Heart right ventricle (tissue), 16 donors: Measurements from ENCODE around the gene SMIM1. TPM values are rescaled to one million over a fixed set of nuclear protein-coding genes. Genes with fewer than 3 reads are reported as not detected.

Experiments
- ATAC-seq, 8 donors: fragments of 200-7000 bp; cut with Tn5 transposase; one replicate each; pipeline ENCODE4 v1.9.1; 2020; ENCODE audit warnings: mild to moderate bottlenecking in 8 of 8, moderate library complexity in 8 of 8, moderate number of reproducible peaks in 1 of 8
- DNase-seq, 2 donors: peaks; one replicate each; pipeline ENCODE4 v3.0.0-alpha.2; 2020
- H3K27ac ChIP-seq, 10 donors: fragments of 200-600 bp; sonication (generic) in 2 of 10; one replicate each; pipeline versions ENCODE4 v1.5.0 to v1.8.0; 2020 to 2022; ENCODE audit warnings: mild to moderate bottlenecking in 3 of 10
- H3K27me3 ChIP-seq, 7 donors: fragments of 200-600 bp; one replicate each; pipeline ENCODE4 v1.8.0; 2021 to 2022; ENCODE audit warnings: mild to moderate bottlenecking in 2 of 7
- H3K36me3 ChIP-seq, 9 donors: fragments of 200-600 bp; sonication (generic) in 1 of 9; one replicate each; pipeline versions ENCODE4 v1.5.0 to v1.8.0; 2020 to 2022; ENCODE audit warnings: mild to moderate bottlenecking in 2 of 9
- H3K4me1 ChIP-seq, 9 donors: fragments of 200-600 bp; sonication (generic) in 1 of 9; one replicate each; pipeline versions ENCODE4 v1.5.0 to v1.8.0; 2020 to 2022; ENCODE audit warnings: mild to moderate bottlenecking in 4 of 9
- H3K4me3 ChIP-seq, 10 donors: fragments of 200-600 bp; sonication (generic) in 2 of 10; one replicate each; pipeline versions ENCODE4 v1.5.0 to v1.8.0; 2020 to 2022; ENCODE audit warnings: mild to moderate bottlenecking in 7 of 10, moderate library complexity in 2 of 10
- H3K9me3 ChIP-seq, 11 donors: fragments of 200-600 bp in 10 of 11; sonication (generic) in 2 of 11; one replicate each; pipeline versions ENCODE4 v1.5.0 to v1.8.0; 2013 to 2022; ENCODE audit warnings: mild to moderate bottlenecking in 2 of 11, control low read depth in 1 of 11, moderate library complexity in 1 of 11
- WGBS, 2 donors: extraction: QIAGEN DNeasy Blood & Tissue Kit; methylation state at CpG; one replicate each; pipeline ENCODE4 v1.1.7; 2013; ENCODE audit warnings: inconsistent platforms in 1 of 2; 5-methylcytosine and 5-hydroxymethylcytosine counted together
- intact Hi-C, 10 donors: fragments of 100-400 bp; cut with DNase I; formaldehyde crosslinking; loops; one replicate each; pipeline versions ENCODE4 v1.11.1 to v1.14.2; 2022
- polyA plus RNA-seq, 2 donors: library from polyadenylated mRNA; stranded (reverse); fragments of 200-250 nt; gene quantifications; one replicate each; pipeline ENCODE4 v1.2.3, GENCODE V29; 2013
- total RNA-seq, 10 donors: library from RNA; stranded (reverse); fragmentation: NEBNext Ultra II Directional in 3 of 10; extraction: Animal tissue kit (Norgen Biotek cat#: 25700) in 3 of 10; gene quantifications; one replicate each; pipeline versions ENCODE4 v1.2.1 to v1.2.4, GENCODE V29; 2021 to 2023
- TF ChIP-seq, protein P1 (sequence below), 9 donors: fragments of 200-600 bp; sonication (generic) in 2 of 9; IDR thresholded peaks; one replicate each; pipeline versions ENCODE4 v1.5.0 to v1.8.0; 2021 to 2022; ENCODE audit warnings: antibody characterized with exemption in 9 of 9, mild to moderate bottlenecking in 5 of 9, moderate library complexity in 1 of 9
- donor health status: Arrhythmogenic right ventricular cardiomyopathy.
- donor health status: ischemic (EF 13 %, LVEDD 7.1; RV severe dilation, severe dysfunction).
- donor health status: healthy with polysubstance abuse.
- donor health status: DM: no; HTN: yes; CAD: no.
- donor health status: DM: no; HTN: no; CAD: no.
- donor health status: ischemic (EF 25% LVEDD 6.9; RV normal size, moderate dysfunction).
- donor health status: ischemic (EF 25% LVEDD 5.7; RV mildly dilated, moderate dysfunction).
- donor health status: healthy.
- donor health status: DM: yes; HTN: yes; CAD: no.
- donor health status: Ischemic cardiomyopathy.
- donor health status: ischemic (EF 35%, LVEDD 5.7; RV mildly dilated, moderate dysfunction).
- donor health status: nonischemic (EF 11% LVEDD 7.7; RV severe dilation, severe dysfunction).
- donor health status: DM: yes; HTN: yes; CAD: no.
- donor health status: PGD.
- donor health status: ischemic (EF 29% LVEDD 5.4; RV normal size, mild dysfunction).
- donor health status: nonischemic (EF 23%, LVEDD 6.1; RV moderate dilation, normal function).

Gene SMIM1
- total and polyA plus RNA-seq, 12 donors, result 4.0 to 33.9 (median 9.7) TPM

DNA sequence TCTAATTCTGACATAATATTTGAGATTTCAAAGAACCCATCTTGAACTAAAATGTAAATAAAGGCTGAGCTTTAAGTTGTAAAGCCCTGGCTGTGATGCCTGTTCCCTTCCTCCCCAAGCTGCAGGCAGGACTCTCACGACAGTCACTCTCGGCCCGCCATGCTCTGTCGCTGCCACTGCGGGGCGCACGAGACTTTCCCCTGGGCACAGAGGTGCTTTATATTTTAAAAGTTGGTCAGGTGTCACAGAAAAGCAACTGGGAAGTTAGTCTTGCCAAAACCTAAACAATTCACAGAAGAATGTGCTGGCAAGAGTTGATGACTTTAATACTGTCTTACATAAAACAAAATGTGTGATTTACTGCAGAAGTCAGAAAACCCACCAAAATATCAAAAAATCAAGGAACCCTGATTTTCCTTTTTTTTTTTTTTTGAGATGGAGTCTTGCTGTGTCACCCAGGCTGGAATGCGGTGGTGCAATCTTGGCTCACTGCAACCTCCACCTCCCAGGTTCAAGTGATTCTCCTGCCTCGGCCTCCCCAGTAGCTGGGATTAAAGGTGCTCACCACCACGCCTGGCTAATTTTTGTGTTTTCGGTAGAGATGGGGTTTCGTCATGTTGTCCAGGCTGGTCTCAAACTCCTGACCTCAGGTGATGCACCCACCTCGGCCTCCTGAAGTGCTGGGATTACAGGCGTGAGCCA lies 13.1 kb downstream of the SMIM1 start:
- TF ChIP-seq, protein P1, sequence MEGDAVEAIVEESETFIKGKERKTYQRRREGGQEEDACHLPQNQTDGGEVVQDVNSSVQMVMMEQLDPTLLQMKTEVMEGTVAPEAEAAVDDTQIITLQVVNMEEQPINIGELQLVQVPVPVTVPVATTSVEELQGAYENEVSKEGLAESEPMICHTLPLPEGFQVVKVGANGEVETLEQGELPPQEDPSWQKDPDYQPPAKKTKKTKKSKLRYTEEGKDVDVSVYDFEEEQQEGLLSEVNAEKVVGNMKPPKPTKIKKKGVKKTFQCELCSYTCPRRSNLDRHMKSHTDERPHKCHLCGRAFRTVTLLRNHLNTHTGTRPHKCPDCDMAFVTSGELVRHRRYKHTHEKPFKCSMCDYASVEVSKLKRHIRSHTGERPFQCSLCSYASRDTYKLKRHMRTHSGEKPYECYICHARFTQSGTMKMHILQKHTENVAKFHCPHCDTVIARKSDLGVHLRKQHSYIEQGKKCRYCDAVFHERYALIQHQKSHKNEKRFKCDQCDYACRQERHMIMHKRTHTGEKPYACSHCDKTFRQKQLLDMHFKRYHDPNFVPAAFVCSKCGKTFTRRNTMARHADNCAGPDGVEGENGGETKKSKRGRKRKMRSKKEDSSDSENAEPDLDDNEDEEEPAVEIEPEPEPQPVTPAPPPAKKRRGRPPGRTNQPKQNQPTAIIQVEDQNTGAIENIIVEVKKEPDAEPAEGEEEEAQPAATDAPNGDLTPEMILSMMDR (IDR thresholded peaks at IDR 0.05), result peak in 3 of 9 donors; percentile 15 to 31 (median 23)
- no peak overlapping the region for H3K4me3 ChIP-seq
- H3K27me3 ChIP-seq, result no peaks in the 10 kb centered on the region
- no peaks in the 10 kb centered on the region for H3K9me3 ChIP-seq
- H3K36me3 ChIP-seq, result peaks cover 0 to 97% (median 60%) of the 10 kb centered on the region in 9 donors
- peaks cover 0 to 32% (median 21%) of the 10 kb centered on the region in 9 donors for H3K4me1 ChIP-seq
- intact Hi-C loops, result no loop called here
- DNase-seq (peak in 1 of 2 donors; percentile 0), ATAC-seq (no peak)
- no peak overlapping the region for H3K27ac ChIP-seq
- WGBS, 2 donors, result 76 to 77% methylated on average over 14 of the region's 14 CpGs

DNA sequence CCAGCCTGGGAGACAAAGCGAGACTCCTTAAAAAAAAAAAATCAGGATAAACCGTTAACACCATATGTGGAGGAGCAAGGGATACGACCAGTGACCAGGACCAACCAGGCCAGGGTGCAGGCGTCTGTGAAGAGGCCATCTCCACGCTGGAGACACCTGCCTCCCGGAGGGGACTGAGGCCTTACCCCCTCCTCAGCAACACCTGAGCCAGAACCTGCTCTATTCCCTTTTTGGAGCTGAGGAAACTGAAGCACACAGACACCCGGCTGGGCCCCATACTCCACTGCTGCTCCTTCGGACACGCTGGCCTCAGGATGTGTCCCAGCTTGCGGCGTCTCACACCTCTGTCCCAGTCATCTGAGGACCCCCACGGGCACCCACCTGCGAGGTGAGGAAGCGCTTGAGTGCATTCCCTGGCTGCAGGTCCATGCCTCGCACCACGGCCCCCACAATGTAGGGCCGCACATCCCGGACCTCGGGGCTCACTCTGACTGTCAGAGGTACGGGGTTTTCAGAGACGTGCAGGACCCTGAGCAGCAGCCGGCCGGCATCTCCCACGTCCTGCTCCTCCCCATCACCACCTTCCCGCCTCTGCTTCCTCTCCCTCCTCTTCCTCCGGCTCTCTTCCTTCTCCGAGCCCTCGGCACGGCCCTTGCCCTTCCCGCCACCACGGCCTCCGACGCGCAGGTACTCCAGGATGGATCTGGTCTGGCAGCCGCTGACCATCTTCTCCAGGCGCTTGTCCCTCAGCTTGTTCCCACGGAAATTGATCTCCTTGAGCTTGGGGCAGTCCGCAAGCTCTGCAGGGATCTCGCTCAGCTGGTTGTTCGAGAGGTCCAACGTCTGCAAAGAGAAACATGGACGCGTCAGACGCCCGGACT lies 14.2 kb downstream of the SMIM1 start:
- WGBS, 2 donors, result 90 to 91% methylated on average over 44 to 45 of the region's 45 CpGs
- Histone ChIP-seq H3K27me3 (no peaks in the 10 kb centered on the region), H3K27ac (no peak overlapping the region), H3K4me1 (peaks cover 0 to 42% (median 28%) of the 10 kb centered on the region in 9 donors), H3K9me3 (no peaks in the 10 kb centered on the region), H3K36me3 (peaks cover 0 to 91% (median 50%) of the 10 kb centered on the region in 9 donors), H3K4me3 (no peak overlapping the region)
- intact Hi-C loops, result no loop called here
- TF ChIP-seq, protein P1 (IDR thresholded peaks at IDR 0.05), result no peak
- DNase-seq (peak in 1 of 2 donors; percentile 8), ATAC-seq (no peak)

DNA sequence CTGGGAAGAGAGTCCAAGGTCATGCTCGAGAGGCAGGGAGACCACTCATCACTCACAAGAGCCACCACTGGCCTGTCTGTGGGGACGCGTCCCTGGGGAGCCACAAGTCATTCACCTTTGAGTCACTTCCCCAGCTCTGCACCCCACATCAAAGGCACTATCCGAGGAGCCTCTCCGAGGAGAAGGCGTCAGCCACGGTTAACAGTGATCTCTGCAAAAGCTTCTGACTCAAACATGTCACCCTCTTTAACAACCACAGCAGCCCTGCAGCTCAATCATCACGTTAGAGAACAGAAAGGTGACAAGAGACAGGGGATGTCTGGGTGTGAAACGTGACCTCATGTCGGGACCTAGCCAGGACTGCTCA lies 14.8 kb downstream of the SMIM1 start:
- intact Hi-C loops, result no loop called here
- ATAC-seq, result no peak
- no peak overlapping the region for H3K4me3 ChIP-seq
- H3K4me1 ChIP-seq, result peaks cover 0 to 48% (median 28%) of the 10 kb centered on the region in 9 donors
- TF ChIP-seq, protein P1 (IDR thresholded peaks at IDR 0.05), result no peak
- peak in 1 of 2 donors; percentile 8 for DNase-seq
- H3K27ac ChIP-seq, result no peak overlapping the region
- 66 to 80% methylated on average over 10 of the region's 10 CpGs for WGBS, 2 donors
- H3K36me3 ChIP-seq, result peaks cover 0 to 91% (median 43%) of the 10 kb centered on the region in 9 donors
- H3K27me3 ChIP-seq, result no peaks in the 10 kb centered on the region
- no peaks in the 10 kb centered on the region for H3K9me3 ChIP-seq

- DNase-seq, result peak in 1 of 2 donors; percentile 1
- intact Hi-C loops, result no loop called here
- TF ChIP-seq, protein P1 (IDR thresholded peaks at IDR 0.05), result no peak
- 91% methylated on average over 26 of the region's 26 CpGs for WGBS, 2 donors
- Histone ChIP-seq H3K9me3 (no peaks in the 10 kb centered on the region), H3K27me3 (no peaks in the 10 kb centered on the region), H3K4me1 (peaks cover 0 to 52% (median 28%) of the 10 kb centered on the region in 9 donors), H3K27ac (no peak overlapping the region), H3K4me3 (no peak overlapping the region), H3K36me3 (peaks cover 0 to 91% (median 41%) of the 10 kb centered on the region in 9 donors)
- ATAC-seq, result no peak
Observed at GRCh38 chr1:3787745-3788605, 15.4 kb downstream of the SMIM1 start.
